Stimulated activated naive CD8-positive, alpha-beta T cell treated with anti-CD3 and anti-CD28 coated beads, Interleukin-15, amount 100 ng/mL, for 72 hours (primary cell): ENCODE data around the gene PARPBP.
A peak's percentile ranks its signal among the peaks of the same experiment; 100 is the strongest.
"Not testable (repeated sequence)": the region's sequence is repeated elsewhere in the genome, so short reads cannot be mapped to it uniquely, and the experiment has no call there.

Experiments
- ATAC-seq: fragments of 150-1000 bp; cut with Tn5 transposase; 2 replicates; pipeline ENCODE4 v1.10.0; 2021; ENCODE audit warnings: mild to moderate bottlenecking, moderate library complexity
- DNase-seq, 2 donors: peaks; one replicate each; pipeline ENCODE4 v3.0.0; 2021 to 2022
- H3K27ac Mint-ChIP-seq, 2 donors: one replicate each; pipeline ENCODE4 v1.8.0; 2022; ENCODE audit warnings: mild to moderate bottlenecking in 2 of 2, mixed read lengths in 2 of 2, moderate library complexity in 2 of 2
- H3K27me3 Mint-ChIP-seq: one replicate; pipeline ENCODE4 v1.8.0; 2022; ENCODE audit warnings: mixed read lengths
- H3K4me1 Mint-ChIP-seq: one replicate; pipeline ENCODE4 v1.8.0; 2022; ENCODE audit warnings: mild to moderate bottlenecking, mixed read lengths
- H3K4me3 Mint-ChIP-seq, 2 donors: one replicate each; pipeline ENCODE4 v1.8.0; 2022; ENCODE audit warnings: mild to moderate bottlenecking in 2 of 2, mixed read lengths in 2 of 2, moderate library complexity in 1 of 2
- H3K9me3 Mint-ChIP-seq, 2 donors: one replicate each; pipeline ENCODE4 v1.8.0; 2022; ENCODE audit warnings: mixed read lengths in 2 of 2

PARPBP gene

DNA sequence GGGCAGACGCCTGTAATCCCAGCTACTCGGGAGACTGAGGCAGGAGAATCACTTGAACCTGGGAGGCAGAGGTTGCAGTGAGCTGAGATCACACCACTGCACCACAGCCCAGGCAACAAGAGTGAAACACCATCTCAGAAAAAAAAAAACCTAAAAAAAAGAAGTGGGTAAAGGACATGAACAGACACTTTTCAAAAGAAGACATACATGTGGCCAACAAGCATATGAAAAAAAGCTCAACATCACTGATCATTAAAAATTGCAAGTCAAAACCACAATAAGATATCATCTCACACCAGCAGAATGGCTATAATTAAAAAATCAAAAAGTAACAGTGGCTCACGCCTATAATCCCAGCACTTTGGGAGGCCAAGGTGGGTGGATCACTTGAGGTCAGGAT lies 10.7 kb downstream of the PARPBP start:
- not testable (repeated sequence) for DNase-seq, H3K27ac Mint-ChIP-seq, H3K27me3 Mint-ChIP-seq, H3K4me1 Mint-ChIP-seq, H3K4me3 Mint-ChIP-seq, ATAC-seq
- H3K9me3 Mint-ChIP-seq, result peaks cover 6 to 12% of the 10 kb centered on the region in 2 donors

DNA sequence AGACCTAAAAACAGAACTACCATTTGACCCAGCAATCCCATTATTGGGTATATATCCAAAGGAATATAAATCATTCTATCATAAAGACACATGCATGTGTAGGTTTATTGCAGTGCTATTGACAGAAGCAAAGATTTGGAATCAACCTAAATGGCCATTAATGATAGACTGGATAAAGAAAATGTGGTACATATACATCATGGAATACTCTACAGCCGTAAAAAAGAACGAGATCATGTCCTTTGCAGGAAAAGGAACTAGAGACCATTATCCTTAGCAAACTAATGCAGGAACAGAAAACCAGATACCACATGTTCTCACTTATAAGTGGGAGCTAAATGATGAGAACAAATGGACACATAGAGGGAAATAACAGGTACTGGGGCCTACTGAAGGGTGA lies 11.5 kb downstream of the PARPBP start:
- not testable (repeated sequence) for DNase-seq, H3K27ac Mint-ChIP-seq, H3K27me3 Mint-ChIP-seq, ATAC-seq, H3K4me1 Mint-ChIP-seq, H3K4me3 Mint-ChIP-seq
- H3K9me3 Mint-ChIP-seq, result peaks cover 6 to 12% of the 10 kb centered on the region in 2 donors

DNA sequence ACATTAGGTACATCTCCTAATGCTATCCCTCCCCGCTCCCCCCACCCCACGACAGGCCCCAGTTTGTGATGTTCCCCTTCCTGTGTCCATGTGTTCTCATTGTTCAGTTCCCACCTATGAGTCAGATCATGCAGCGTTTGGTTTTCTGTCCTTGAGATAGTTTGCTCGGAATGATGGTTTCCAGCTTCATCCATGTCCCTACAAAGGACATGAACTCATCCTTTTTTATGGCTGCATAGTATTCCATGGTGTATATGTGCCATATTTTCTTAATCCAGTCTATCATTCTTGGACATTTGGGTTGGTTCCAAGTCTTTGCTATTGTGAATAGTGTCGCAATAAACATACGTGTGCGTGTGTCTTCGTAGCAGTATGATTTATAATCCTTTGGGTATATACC lies 17.6 kb downstream of the PARPBP start:
- H3K9me3 Mint-ChIP-seq, H3K4me3 Mint-ChIP-seq, H3K27ac Mint-ChIP-seq, H3K27me3 Mint-ChIP-seq, DNase-seq, H3K4me1 Mint-ChIP-seq, ATAC-seq: not testable (repeated sequence)

DNA sequence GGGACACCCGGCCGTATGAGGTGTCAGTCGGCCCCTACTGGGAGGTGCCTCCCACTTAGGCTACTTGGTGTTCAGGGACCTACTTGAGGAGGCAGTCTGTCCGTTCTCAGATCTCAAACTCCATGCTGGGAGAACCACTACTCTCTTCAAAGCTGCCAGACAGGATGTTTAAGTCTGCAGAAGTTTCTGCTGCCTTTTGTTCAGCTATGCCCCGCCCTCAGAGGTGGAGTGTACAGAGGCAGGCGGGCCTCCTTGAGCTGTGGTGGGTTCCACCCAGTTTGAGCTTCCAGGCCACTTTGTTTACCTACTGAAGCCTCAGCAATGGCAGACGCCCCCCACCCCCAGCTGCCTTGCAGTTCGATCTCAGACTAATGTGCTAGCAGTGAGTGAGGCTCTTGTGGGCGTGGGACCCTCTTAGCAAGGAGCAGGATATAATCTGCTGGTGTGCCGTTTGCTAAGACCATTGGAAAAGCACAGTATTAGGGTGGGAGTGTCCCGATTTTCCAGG lies 22.9 kb downstream of the PARPBP start:
- not testable (repeated sequence) for H3K27me3 Mint-ChIP-seq
- peak overlapping the region in 1 of 2 donors; percentile 54 for H3K27ac Mint-ChIP-seq

DNA sequence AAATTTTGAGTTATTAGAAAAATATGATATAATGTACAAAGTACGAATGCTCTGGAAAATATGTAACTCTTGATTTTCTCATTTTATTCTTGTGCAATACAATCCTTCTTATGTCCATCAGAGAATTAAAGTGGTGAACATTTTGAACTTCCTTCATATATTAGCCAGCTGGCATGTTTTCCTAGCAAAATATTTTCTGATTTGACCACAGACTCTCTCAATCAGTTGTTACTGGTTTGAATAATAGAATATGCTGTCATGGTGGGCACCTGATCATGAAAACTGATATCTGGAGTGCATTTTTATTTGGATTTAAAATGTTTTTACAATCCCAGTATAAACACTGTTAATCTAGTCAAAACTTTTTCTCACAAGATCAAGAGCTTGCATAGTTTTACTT lies 24.2 kb downstream of the PARPBP start:
- no peaks in the 10 kb centered on the region for H3K27me3 Mint-ChIP-seq
- no peak overlapping the region for H3K4me3 Mint-ChIP-seq
- ATAC-seq (no peak), DNase-seq (no peak)
- H3K4me1 Mint-ChIP-seq, result peaks cover 12% of the 10 kb centered on the region
- H3K9me3 Mint-ChIP-seq, result no peaks in the 10 kb centered on the region
- H3K27ac Mint-ChIP-seq, result no peak overlapping the region

More for the DNA sequence above, 22.9 kb downstream of the PARPBP start:
- not testable (repeated sequence) for H3K9me3 Mint-ChIP-seq, DNase-seq, ATAC-seq, H3K4me3 Mint-ChIP-seq
- peaks cover 12% of the 10 kb centered on the region for H3K4me1 Mint-ChIP-seq

DNA sequence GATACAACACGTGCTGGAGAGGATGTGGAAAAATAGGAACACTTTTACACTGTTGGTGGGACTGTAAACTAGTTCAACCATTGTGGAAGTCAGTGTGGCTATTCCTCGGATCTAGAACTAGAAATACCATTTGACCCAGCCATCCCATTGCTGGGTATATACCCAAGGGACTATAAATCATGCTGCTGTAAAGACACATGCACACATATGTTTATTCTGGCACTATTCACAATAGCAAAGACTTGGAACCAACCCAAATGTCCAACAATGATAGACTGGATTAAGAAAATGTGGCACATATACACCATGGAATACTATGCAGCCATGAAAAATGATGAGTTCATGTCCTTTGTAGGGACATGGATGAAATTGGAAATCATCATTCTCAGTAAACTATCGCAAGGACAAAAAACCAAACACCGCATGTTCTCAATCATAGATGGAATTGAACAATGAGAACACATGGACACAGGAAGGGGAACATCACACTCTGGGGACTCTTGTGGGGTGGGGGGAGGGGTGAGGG lies 27.1 kb downstream of the PARPBP start:
- not testable (repeated sequence) for ATAC-seq, H3K4me1 Mint-ChIP-seq, H3K9me3 Mint-ChIP-seq, DNase-seq, H3K27ac Mint-ChIP-seq, H3K4me3 Mint-ChIP-seq, H3K27me3 Mint-ChIP-seq

DNA sequence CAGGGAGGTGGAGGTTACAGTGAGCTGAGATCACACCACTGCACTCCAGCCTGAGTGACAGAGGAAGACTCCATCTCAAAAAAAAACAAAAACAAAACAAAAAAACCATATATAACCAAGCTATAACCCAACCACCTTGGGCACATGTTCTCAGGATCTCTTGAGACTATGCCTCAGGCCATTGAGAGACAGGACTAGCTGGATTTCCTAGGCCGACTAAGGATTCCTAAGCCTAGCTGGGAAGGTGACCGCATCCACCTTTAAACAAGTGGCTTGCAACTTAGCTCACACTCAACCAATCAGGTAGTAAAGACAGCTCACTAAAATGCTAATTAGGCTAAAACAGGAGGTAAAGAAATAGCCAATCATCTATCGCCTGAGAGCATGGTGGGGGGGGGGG lies 35.2 kb downstream of the PARPBP start:
- H3K4me3 Mint-ChIP-seq, DNase-seq, H3K9me3 Mint-ChIP-seq, ATAC-seq, H3K27me3 Mint-ChIP-seq, H3K27ac Mint-ChIP-seq, H3K4me1 Mint-ChIP-seq: not testable (repeated sequence)

DNA sequence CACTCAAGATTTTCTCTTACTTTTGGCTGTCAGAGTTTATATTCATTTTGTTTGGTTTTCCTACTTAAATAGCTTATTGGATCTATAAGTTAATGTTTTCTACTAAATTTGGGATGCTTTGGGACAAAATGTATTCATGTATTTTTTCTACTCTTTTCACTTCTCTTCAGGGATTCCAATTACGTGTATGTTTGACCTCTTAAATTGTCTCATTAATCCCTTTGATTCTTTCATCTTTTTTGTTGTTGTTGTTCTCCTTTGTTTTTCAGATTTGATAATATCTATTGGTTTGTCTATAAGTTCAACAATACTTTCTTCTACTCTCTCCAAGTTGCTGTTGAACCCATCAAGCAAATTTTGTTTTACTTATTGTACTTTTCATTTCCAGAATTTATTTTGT lies 43.4 kb downstream of the PARPBP start:
- Mint-ChIP-seq H3K27ac (no peak overlapping the region), H3K27me3 (no peaks in the 10 kb centered on the region)

DNA sequence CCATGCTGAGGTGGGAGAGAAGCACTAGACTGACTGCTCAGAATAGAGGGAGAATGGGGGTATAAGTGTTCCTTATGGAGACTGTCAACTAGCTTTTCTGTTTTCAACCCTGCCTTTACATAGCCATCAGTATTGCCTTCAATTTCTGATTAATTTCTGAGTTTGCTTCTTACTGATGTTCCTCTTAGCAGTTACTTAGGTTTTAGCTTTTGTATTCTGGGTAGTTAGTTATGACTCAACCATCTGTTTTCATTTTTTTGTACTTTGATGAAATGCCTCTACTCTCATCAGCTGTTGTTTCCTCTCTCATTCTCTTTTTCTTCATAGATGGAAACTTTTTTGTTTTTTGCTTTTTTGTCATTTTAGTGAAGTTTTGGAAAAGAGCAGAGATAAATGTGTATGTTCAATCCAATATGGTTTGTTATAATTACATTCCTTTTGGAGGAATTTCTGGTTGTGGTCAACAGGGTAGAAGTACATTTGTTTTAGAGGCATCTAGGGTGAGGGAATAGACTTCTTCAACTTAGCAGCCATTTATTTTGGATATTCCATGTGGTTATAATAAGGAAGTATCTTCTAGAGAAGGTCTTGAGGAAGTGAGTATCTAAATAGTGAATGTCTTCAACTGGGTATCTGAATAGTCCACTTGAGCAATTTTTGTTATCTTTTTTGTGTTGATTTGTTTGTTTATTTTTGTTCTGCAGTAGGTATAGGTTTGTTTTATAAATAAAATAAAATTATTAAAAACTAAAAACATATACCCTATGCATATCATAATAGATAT lies 48.0 kb downstream of the PARPBP start:
- Mint-ChIP-seq H3K27ac (peak overlapping the region; percentile 27 to 35), H3K9me3 (no peaks in the 10 kb centered on the region), H3K4me1 (peaks cover 14% of the 10 kb centered on the region), H3K4me3 (peak overlapping the region in 1 of 2 donors; percentile 38), H3K27me3 (no peaks in the 10 kb centered on the region)
- ATAC-seq (peak; percentile 90), DNase-seq (no peak)

More for the DNA sequence above, 43.4 kb downstream of the PARPBP start:
- Mint-ChIP-seq H3K4me3 (no peak overlapping the region), H3K9me3 (no peaks in the 10 kb centered on the region), H3K4me1 (peaks cover 14% of the 10 kb centered on the region)
- DNase-seq (no peak), ATAC-seq (no peak)

DNA sequence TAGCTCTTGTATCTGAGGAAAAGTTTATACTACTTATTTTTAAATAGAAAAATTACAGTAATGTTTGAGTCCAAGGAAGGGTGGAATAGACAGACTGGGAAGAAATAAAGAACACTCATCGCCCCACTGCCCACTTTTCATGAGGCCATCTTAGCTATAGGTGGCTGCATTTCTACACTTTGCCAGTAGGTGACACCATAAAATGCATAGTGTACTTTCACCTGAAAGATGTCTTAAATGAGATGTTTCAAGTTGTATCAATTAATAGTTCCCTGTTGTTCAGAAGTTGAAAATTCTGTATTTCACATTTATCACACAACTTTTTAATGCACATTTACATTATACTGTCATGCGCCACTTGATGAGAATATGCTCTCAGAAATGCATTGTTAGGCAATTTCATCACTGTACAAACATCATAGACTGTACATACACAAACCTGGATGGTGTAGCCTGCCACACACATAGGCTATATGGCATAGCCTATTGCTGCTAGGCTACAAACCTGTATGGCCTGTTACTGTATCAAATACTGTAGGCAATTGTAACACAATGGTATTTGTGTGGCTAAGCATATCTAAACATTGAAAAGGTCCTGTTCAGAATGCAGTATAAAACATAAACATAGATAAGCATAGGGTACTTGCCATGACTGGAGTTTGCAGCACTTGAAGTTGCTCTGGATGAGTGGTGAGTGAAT lies 50.1 kb downstream of the PARPBP start:
- H3K9me3 Mint-ChIP-seq, result no peaks in the 10 kb centered on the region
- H3K4me3 Mint-ChIP-seq, result no peak overlapping the region
- peaks cover 14% of the 10 kb centered on the region for H3K4me1 Mint-ChIP-seq
- no peak for DNase-seq
- ATAC-seq, result peak; percentile 67
- H3K27ac Mint-ChIP-seq, result no peak overlapping the region
- H3K27me3 Mint-ChIP-seq, result no peaks in the 10 kb centered on the region

DNA sequence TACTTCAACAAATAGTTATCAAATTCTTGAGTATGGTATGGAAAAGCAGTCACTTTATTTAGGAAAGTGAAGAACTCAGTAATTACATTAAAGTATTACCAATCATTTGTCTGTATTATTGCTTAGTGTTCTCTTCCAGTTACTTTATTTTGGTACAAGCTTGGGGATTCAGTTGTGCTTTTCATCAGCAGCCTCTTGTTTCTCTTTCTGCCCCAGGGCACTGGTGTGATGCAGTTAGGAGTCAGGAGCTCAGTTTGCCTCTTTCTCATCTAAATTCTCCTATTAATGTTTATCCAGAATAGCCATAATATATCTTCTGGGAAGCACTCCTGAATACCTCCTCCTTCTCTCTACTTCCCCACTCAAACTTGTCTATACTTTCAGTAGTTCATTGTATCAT lies 52.0 kb downstream of the PARPBP start:
- DNase-seq (no peak), ATAC-seq (no peak)
- H3K27me3 Mint-ChIP-seq, result no peaks in the 10 kb centered on the region
- no peak overlapping the region for H3K4me3 Mint-ChIP-seq
- peak overlapping the region in 1 of 2 donors; percentile 44 for H3K27ac Mint-ChIP-seq
- H3K9me3 Mint-ChIP-seq, result no peaks in the 10 kb centered on the region
- H3K4me1 Mint-ChIP-seq, result peaks cover 14% of the 10 kb centered on the region

DNA sequence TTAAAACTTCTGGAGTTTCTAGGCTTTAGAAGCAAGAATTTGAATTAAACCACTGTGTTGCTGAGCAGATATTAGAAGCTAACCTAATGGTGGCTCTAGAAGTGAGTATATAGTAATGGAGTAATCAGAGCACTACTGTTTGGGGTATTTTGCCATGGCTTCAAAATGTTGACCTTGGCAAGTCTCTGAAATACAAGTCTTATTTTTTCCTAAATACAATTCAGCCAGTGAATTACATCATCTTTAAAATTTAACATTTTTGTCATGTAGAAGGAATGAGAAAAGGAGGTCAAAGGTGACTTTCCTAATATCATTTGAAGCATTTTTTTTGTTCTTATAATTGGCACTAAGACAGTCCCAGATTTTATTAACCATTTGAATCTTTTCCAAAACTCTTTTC lies 52.5 kb downstream of the PARPBP start:
- Mint-ChIP-seq H3K27me3 (no peaks in the 10 kb centered on the region), H3K27ac (no peak overlapping the region), H3K4me1 (peaks cover 9% of the 10 kb centered on the region), H3K4me3 (no peak overlapping the region), H3K9me3 (no peaks in the 10 kb centered on the region)
- ATAC-seq (no peak), DNase-seq (no peak)

DNA sequence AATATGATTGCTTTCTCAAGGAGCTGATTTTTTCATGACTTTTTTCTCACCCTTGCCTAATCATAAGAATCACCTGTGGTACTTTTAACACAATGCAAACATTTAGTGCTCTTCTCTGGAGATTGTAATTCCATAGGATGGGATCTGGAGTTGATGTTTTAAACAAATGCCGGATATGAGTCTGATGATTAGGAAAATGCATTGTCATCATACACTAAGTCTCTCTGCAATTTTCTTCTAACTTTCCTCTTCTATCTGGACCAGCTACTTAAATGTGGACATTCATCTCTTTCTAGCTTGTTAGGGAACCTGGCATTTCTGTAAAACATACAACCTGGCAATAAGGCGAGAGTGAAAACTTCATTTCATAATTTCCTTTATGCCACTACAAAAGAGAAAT lies 54.1 kb downstream of the PARPBP start:
- Mint-ChIP-seq H3K9me3 (no peaks in the 10 kb centered on the region), H3K27me3 (no peaks in the 10 kb centered on the region), H3K4me3 (no peak overlapping the region), H3K27ac (no peak overlapping the region), H3K4me1 (no peaks in the 10 kb centered on the region)
- DNase-seq, result no peak
- ATAC-seq, result no peak

DNA sequence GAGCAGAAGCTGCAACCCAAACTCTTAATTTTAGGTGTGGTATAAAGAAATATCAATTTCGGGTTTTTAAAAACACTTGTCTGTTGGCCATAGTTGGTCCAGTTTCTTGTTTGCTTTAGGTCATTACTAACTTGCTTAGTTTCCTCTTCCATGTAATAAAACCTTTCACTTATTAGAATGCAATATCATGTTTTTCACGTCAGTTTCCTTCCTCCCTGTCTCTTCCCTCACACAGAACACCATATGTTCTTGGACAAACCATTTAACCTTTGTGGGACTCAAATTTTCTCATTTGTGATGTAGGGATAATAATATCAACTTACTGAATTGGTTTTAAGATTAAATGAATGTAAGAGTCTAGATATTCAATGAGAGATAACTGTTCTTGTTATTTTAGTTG lies 54.8 kb downstream of the PARPBP start:
- Mint-ChIP-seq H3K27ac (no peak overlapping the region), H3K9me3 (no peaks in the 10 kb centered on the region), H3K4me1 (no peaks in the 10 kb centered on the region), H3K27me3 (no peaks in the 10 kb centered on the region), H3K4me3 (no peak overlapping the region)
- DNase-seq (no peak), ATAC-seq (no peak)

DNA sequence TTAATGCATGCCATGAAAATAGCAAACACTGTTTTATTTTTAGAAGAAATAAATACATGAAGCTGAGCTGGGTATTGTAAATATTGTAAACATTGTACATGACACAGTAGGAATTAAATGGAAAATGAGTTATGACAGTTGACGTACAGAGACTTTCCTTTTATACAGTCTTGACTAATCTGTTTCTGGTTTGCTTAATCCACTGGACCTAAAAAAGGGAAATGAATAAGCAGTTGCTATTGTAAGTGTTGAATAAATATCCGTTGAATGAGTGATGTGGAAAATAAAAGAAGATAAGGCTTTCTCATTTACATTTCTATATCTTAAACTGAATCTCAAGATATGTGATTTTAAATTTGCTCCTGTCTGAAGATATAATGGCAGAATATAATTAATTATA lies 62.7 kb downstream of the PARPBP start:
- no peak for ATAC-seq
- Mint-ChIP-seq H3K9me3 (no peaks in the 10 kb centered on the region), H3K27me3 (no peaks in the 10 kb centered on the region), H3K4me3 (no peak overlapping the region), H3K4me1 (no peaks in the 10 kb centered on the region), H3K27ac (no peak overlapping the region)
- no peak for DNase-seq

DNA sequence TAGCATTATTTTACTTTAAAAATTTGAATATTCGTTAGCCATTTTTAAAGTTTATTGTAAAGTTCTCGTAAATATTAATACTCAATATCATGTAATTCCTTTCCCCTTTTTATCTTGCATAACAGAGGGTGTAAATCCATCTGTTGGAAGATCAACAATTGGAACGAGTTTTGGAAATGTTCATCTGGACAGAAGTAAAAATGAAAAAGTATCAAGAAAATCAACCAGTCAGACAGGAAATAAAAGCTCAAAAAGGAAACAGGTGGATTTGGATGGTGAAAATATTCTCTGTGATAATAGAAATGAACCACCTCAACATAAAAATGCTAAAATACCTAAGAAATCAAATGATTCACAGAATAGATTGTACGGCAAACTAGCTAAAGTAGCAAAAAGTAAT lies 75.8 kb downstream of the PARPBP start:
- Mint-ChIP-seq H3K4me3 (no peak overlapping the region), H3K4me1 (peaks cover 11% of the 10 kb centered on the region), H3K27ac (no peak overlapping the region), H3K27me3 (no peaks in the 10 kb centered on the region), H3K9me3 (no peaks in the 10 kb centered on the region)
- no peak for DNase-seq
- no peak for ATAC-seq
